ENCODE results near the gene EBF3. TPM values are rescaled to one million over a fixed set of nuclear protein-coding genes. Genes with fewer than 3 reads are reported as not detected.

EBF3 gene
- total RNA-seq, 1 donor from 2014 or later: 6.2 TPM

DNA sequence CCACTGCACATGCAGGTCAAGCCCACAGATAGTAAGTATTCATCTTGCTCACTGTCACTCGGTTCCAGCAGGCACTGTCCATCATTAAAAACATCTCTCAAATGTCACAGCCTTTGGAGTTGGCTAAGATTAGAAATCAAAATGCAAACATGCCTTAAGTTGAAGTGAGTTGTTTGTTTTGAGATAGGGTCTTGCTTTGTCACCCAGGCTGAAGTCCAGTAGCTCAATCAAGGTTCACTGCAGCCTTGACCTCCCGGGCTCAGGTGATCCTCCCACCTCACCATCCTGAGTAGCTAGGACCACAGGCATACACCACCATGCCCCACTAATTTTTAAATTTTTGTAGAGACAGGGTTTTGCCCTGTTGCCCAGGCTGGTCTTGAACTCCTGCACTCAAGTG, 98.1 kb downstream of the EBF3 start:
- DNase-seq: no peak
- intact Hi-C loops (cut with micrococcal nuclease): no loop called here

DNA sequence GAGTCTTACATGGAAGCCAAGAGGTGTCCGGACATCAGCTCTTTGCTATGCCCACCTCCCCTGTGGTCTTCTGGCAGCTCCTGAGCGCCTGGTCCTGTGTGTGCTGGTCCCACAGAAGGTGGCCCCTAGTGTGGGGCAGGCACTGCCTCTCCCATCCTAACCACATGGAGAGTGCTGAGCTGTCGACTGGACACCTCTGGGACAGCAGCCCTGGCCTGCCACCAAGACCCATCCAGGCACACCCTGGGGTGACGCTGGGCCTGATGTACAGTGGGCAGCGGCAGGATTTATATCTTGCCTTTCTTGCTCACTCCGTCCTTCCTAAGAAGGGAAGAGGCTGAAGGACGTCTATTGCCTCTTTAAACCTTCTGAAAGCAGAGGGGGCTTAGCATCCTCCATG, 98.7 kb downstream of the EBF3 start:
- Histone ChIP-seq H3K4me3 (no peak overlapping the region), H3K9me3 (replicated peaks) (no peaks in the 10 kb centered on the region), H3K36me3 (peaks cover 36% of the 10 kb centered on the region), H3K4me1 (peaks cover 21% of the 10 kb centered on the region), H3K27me3 (ENCODE audit: low read depth) (peaks cover 10% of the 10 kb centered on the region), H3K27ac (replicated peaks) (no peak overlapping the region)
- DNase-seq: no peak
- TF ChIP-seq, protein P1, sequence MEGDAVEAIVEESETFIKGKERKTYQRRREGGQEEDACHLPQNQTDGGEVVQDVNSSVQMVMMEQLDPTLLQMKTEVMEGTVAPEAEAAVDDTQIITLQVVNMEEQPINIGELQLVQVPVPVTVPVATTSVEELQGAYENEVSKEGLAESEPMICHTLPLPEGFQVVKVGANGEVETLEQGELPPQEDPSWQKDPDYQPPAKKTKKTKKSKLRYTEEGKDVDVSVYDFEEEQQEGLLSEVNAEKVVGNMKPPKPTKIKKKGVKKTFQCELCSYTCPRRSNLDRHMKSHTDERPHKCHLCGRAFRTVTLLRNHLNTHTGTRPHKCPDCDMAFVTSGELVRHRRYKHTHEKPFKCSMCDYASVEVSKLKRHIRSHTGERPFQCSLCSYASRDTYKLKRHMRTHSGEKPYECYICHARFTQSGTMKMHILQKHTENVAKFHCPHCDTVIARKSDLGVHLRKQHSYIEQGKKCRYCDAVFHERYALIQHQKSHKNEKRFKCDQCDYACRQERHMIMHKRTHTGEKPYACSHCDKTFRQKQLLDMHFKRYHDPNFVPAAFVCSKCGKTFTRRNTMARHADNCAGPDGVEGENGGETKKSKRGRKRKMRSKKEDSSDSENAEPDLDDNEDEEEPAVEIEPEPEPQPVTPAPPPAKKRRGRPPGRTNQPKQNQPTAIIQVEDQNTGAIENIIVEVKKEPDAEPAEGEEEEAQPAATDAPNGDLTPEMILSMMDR (IDR thresholded peaks at IDR 0.05; ENCODE audit: borderline replicate concordance): no peak
- intact Hi-C loops (cut with micrococcal nuclease): no loop called here

More for the DNA sequence above, 98.1 kb downstream of the EBF3 start:
- H3K9me3 ChIP-seq (replicated peaks): no peaks in the 10 kb centered on the region
- H3K27ac ChIP-seq (replicated peaks): no peak overlapping the region
- peaks cover 37% of the 10 kb centered on the region for H3K36me3 ChIP-seq
- TF ChIP-seq, protein P1 (IDR thresholded peaks at IDR 0.05; ENCODE audit: borderline replicate concordance): no peak
- peaks cover 6% of the 10 kb centered on the region for H3K27me3 ChIP-seq (ENCODE audit: low read depth)
- no peak overlapping the region for H3K4me3 ChIP-seq
- H3K4me1 ChIP-seq: peaks cover 21% of the 10 kb centered on the region

DNA sequence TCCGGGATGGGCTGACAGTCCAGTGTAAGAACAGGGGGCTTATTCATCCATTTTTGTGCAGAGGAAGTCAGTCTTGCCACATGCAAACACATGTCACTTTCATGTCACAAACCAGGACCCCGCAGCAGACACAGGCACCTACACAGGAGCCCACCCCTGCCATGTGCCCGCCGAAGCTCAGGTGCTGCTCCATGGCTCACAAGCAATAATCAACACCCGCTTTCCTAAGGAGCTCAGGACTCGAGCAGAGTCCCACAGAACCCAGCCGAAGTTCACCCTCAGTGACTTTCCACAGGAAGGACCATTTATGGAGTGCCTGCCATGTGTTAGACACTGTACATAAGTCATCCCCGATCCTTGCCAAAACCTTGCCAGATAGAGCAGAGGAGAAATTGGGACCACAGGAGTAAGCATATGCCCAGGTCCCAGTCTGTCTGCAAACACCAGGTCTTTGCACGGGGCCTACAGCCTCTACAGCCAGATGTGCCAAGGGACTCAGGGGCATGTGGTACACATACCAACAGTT, 99.4 kb downstream of the EBF3 start:
- Histone ChIP-seq H3K27me3 (ENCODE audit: low read depth) (peaks cover 10% of the 10 kb centered on the region), H3K36me3 (peaks cover 28% of the 10 kb centered on the region), H3K27ac (replicated peaks) (no peak overlapping the region), H3K4me1 (peaks cover 21% of the 10 kb centered on the region), H3K9me3 (replicated peaks) (no peaks in the 10 kb centered on the region), H3K4me3 (no peak overlapping the region)
- TF ChIP-seq, protein P1 (IDR thresholded peaks at IDR 0.05; ENCODE audit: borderline replicate concordance): no peak
- no peak for DNase-seq
- intact Hi-C loops (cut with micrococcal nuclease): no loop called here

DNA sequence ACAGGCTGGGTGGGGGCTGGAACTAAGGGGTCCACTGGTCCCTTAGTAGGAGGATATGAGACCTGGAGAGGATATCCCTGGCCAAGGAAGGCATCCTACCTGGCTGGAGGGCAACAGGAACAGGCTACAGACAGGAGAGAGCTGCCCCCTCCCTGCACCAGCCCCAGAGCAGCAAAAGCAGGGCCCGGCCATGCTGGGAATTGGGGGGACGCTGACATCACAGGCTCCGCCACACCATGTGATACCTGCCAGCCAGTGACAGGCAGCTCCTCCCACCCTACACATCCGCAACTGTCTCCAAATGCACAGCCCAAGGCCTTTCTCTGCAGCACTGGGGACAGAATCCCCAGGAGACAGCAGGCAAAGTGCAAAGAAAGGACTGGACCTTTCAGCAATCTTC, 100.0 kb downstream of the EBF3 start:
- intact Hi-C loops (cut with micrococcal nuclease): no loop called here
- no peak for DNase-seq
- Histone ChIP-seq H3K4me3 (no peak overlapping the region), H3K27ac (replicated peaks) (no peak overlapping the region), H3K4me1 (peaks cover 21% of the 10 kb centered on the region), H3K36me3 (peaks cover 26% of the 10 kb centered on the region), H3K27me3 (ENCODE audit: low read depth) (peaks cover 10% of the 10 kb centered on the region), H3K9me3 (replicated peaks) (no peaks in the 10 kb centered on the region)
- TF ChIP-seq, protein P1 (IDR thresholded peaks at IDR 0.05; ENCODE audit: borderline replicate concordance): no peak

DNA sequence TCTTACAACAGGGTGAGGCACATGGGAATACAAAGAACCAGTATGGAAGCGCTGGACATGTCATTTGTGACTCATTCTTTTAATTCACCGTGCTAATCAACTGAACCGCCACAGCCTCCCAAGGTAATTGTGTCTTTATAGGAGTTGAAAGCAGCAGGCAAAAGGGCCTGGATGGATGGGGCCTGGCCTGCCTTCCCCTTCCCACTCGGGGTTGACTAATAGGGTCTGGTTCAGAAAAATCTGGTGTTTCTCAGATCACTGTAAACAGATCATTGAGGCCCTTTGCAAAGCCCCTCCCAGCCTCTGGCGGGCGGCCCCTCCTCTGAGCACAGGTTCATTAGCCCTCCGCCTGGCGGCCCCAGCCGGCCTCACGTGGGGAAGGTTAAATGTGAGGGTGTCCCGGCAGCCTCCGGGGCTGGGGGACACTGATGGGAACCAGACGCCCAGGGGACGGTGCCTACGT, 100.8 kb downstream of the EBF3 start:
- no peak for DNase-seq
- H3K9me3 ChIP-seq (replicated peaks): no peaks in the 10 kb centered on the region
- H3K4me3 ChIP-seq: no peak overlapping the region
- no peak overlapping the region for H3K27ac ChIP-seq (replicated peaks)
- H3K27me3 ChIP-seq (ENCODE audit: low read depth): peaks cover 10% of the 10 kb centered on the region
- peaks cover 21% of the 10 kb centered on the region for H3K4me1 ChIP-seq
- TF ChIP-seq, protein P1 (IDR thresholded peaks at IDR 0.05; ENCODE audit: borderline replicate concordance): no peak
- H3K36me3 ChIP-seq: peaks cover 35% of the 10 kb centered on the region
- intact Hi-C loops (cut with micrococcal nuclease): no loop called here

Data from left ventricle myocardium inferior (tissue), 1 donor.